Tibial nerve (tissue), 4 donors: ENCODE results near the gene FLT3. TPM values are rescaled to one million over a fixed set of nuclear protein-coding genes. Genes with fewer than 3 reads are reported as not detected.
"Not testable (repeated sequence)": the region's sequence is repeated elsewhere in the genome, so short reads cannot be mapped to it uniquely, and the experiment has no call there.

ENCODE experiments used
- DNase-seq, 2 donors: peaks; one replicate each; pipeline ENCODE4 v3.0.0-alpha.2; 2019; ENCODE audit warnings: low spot score in 2 of 2
- H3K27ac ChIP-seq, 4 donors: fragments of 200-600 bp; sonication (generic) in 3 of 4; one replicate each; pipeline ENCODE4 v1.5.1; 2017 to 2019; ENCODE audit warnings: mild to moderate bottlenecking in 1 of 4
- H3K27me3 ChIP-seq, 2 donors: fragments of 200-600 bp; sonication (generic) in 1 of 2; one replicate each; pipeline versions ENCODE4 v1.5.1 to v1.6.0; 2017 to 2019
- H3K36me3 ChIP-seq, 3 donors: fragments of 200-600 bp; sonication (generic); one replicate each; pipeline ENCODE4 v1.5.1; 2018 to 2019
- H3K4me1 ChIP-seq, 4 donors: fragments of 200-600 bp; sonication (generic) in 3 of 4; one replicate each; pipeline ENCODE4 v1.5.1; 2017 to 2019
- H3K4me3 ChIP-seq, 4 donors: fragments of 200-600 bp; sonication (generic) in 3 of 4; one replicate each; pipeline ENCODE4 v1.5.1; 2017 to 2019; ENCODE audit warnings: mild to moderate bottlenecking in 1 of 4, moderate library complexity in 1 of 4
- H3K9me3 ChIP-seq, 4 donors: fragments of 200-600 bp; sonication (generic) in 3 of 4; one replicate each; pipeline ENCODE4 v1.5.1; 2017 to 2019
- EP300 ChIP-seq, 2 donors: sonication (generic); formaldehyde crosslinking; IDR thresholded peaks; one replicate each; pipeline ENCODE4 v1.6.1; 2017; ENCODE audit warnings: antibody characterized with exemption in 2 of 2, mild to moderate bottlenecking in 1 of 2
- POLR2A ChIP-seq, 2 donors: fragments of 450-650 bp; IDR thresholded peaks; one replicate each; pipeline ENCODE4 v1.6.1; 2017; ENCODE audit warnings: antibody characterized with exemption in 2 of 2, mild to moderate bottlenecking in 2 of 2, moderate library complexity in 2 of 2
- WGBS, 2 donors: methylation state at CpG; one replicate each; pipeline ENCODE4 v1.1.5; 2018; 5-methylcytosine and 5-hydroxymethylcytosine counted together
- total RNA-seq, 4 donors: library from RNA; depleted of rRNA; stranded (reverse); fragments of >200 nt; gene quantifications; one replicate each; pipeline ENCODE4 v1.1.0, GENCODE V29; 2016
- TF ChIP-seq, protein P1 (sequence below), 5 experiments: fragments of 200-600 bp in 3 of 5; fragments of 450-650 bp in 2 of 5; sonication (generic) in 3 of 5; IDR thresholded peaks; one replicate each; pipeline ENCODE4 v1.5.1; 2016 to 2019; ENCODE audit warnings: antibody characterized with exemption in 5 of 5, mild to moderate bottlenecking in 3 of 5, moderate library complexity in 2 of 5

The FLT3 gene
- total RNA-seq, 4 donors from 2014 or later: 0.20 to 0.42 (median 0.22) TPM; not detected in 1

- Histone ChIP-seq H3K36me3 (no peaks in the 10 kb centered on the region), H3K4me1 (peaks cover 0 to 50% (median 9%) of the 10 kb centered on the region in 4 donors), H3K27me3 (peaks cover 3 to 100% of the 10 kb centered on the region in 2 donors), H3K4me3 (peak overlapping the region in 1 of 4 donors; percentile 38), H3K9me3 (no peaks in the 10 kb centered on the region), H3K27ac (peak overlapping the region in 1 of 4 donors; percentile 72)
- WGBS, 2 donors: 0 to 2% methylated on average over 12 to 16 of the region's 38 CpGs
- TF ChIP-seq EP300 (IDR thresholded peaks at IDR 0.05) (no peak), POLR2A (IDR thresholded peaks at IDR 0.05) (no peak)
- TF ChIP-seq, protein P1, sequence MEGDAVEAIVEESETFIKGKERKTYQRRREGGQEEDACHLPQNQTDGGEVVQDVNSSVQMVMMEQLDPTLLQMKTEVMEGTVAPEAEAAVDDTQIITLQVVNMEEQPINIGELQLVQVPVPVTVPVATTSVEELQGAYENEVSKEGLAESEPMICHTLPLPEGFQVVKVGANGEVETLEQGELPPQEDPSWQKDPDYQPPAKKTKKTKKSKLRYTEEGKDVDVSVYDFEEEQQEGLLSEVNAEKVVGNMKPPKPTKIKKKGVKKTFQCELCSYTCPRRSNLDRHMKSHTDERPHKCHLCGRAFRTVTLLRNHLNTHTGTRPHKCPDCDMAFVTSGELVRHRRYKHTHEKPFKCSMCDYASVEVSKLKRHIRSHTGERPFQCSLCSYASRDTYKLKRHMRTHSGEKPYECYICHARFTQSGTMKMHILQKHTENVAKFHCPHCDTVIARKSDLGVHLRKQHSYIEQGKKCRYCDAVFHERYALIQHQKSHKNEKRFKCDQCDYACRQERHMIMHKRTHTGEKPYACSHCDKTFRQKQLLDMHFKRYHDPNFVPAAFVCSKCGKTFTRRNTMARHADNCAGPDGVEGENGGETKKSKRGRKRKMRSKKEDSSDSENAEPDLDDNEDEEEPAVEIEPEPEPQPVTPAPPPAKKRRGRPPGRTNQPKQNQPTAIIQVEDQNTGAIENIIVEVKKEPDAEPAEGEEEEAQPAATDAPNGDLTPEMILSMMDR (IDR thresholded peaks at IDR 0.05): no peak
- DNase-seq: no peak
These were observed 133.7 kb downstream of the FLT3 start for GRCh38 chr13:27966641-27967202.

DNA sequence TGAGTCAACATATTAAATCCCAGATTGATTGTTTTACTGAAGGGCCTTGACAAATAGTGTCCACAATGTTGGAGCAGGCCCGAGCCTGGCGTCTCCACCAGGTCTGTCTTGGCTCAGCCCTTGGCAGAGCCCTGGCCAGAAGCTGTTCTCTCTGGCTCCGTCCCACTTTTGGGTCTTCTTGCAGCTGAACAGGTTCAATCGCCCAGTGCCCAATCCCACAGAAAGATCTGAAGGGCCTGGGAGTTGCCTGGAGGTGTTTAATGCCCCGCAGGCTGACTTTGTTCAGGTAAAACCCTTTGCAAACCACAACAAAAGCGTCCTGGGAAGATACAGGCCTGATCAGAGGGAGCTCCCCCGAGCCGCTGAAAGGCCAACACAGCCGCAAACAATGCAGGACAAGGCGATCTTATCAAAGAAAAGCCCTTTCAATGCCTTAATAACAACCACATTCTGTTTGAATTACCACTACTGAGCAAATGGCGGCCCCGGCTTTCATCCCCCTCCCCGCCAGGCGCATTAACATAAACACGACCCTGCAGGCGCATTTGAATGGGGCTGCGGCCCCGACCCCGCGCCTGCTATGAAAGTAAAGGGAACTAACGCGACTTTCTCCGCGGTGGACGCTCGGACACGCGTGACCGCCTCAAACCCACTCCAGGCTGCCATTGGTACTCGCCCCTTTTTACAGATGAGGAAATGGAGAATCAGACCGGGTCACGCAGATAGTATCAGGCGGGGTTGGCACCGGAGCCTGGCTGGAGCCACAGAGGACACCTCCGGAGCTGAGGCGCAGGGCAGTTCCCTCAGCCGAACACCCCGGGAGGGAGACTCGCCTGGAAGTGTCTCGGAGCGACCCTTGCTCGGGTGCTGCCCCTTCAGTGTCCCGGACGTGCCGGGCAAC is 134.4 kb downstream of the FLT3 start:
- no peaks in the 10 kb centered on the region for H3K36me3 ChIP-seq
- H3K9me3 ChIP-seq: no peaks in the 10 kb centered on the region
- H3K27me3 ChIP-seq: peaks cover 3 to 100% of the 10 kb centered on the region in 2 donors
- no peak for DNase-seq
- WGBS, 2 donors: 7 to 15% methylated on average over 27 to 37 of the region's 45 CpGs
- H3K4me3 ChIP-seq: peak overlapping the region in 2 of 4 donors; percentile 7 to 38
- H3K4me1 ChIP-seq: peaks cover 0 to 52% (median 13%) of the 10 kb centered on the region in 4 donors
- TF ChIP-seq, protein P1 (IDR thresholded peaks at IDR 0.05): no peak
- TF ChIP-seq EP300 (IDR thresholded peaks at IDR 0.05) (no peak), POLR2A (IDR thresholded peaks at IDR 0.05) (no peak)
- H3K27ac ChIP-seq: peak overlapping the region in 1 of 4 donors; percentile 72

DNA sequence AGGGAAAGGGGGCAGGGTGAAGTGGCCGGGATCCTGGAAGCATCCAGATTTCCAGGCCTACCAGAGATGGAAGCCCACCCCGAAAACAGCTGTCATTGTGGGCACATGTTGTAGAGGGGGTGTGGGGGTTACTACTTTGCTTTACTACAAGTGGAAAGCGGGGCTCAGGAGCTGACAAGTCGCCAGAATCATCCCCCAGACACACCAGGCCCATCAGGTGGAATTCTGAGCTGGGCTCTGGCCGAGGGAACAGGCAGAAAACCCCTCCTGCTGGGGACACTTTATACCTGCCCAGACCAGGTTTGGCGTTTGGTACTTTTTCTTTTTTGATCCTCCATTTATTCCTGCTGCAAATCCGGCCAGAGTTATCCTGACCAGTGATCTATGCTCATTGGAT is 135.0 kb downstream of the FLT3 start:
- Histone ChIP-seq H3K27ac (no peak overlapping the region), H3K36me3 (no peaks in the 10 kb centered on the region), H3K9me3 (no peaks in the 10 kb centered on the region), H3K4me3 (peak overlapping the region in 1 of 4 donors; percentile 38), H3K4me1 (peaks cover 0 to 52% (median 19%) of the 10 kb centered on the region in 4 donors), H3K27me3 (peaks cover 2 to 100% of the 10 kb centered on the region in 2 donors)
- WGBS, 2 donors: 57 to 62% methylated on average over 7 of the region's 7 CpGs
- TF ChIP-seq, protein P1 (IDR thresholded peaks at IDR 0.05): no peak
- TF ChIP-seq EP300 (IDR thresholded peaks at IDR 0.05) (no peak), POLR2A (IDR thresholded peaks at IDR 0.05) (no peak)
- no peak for DNase-seq

DNA sequence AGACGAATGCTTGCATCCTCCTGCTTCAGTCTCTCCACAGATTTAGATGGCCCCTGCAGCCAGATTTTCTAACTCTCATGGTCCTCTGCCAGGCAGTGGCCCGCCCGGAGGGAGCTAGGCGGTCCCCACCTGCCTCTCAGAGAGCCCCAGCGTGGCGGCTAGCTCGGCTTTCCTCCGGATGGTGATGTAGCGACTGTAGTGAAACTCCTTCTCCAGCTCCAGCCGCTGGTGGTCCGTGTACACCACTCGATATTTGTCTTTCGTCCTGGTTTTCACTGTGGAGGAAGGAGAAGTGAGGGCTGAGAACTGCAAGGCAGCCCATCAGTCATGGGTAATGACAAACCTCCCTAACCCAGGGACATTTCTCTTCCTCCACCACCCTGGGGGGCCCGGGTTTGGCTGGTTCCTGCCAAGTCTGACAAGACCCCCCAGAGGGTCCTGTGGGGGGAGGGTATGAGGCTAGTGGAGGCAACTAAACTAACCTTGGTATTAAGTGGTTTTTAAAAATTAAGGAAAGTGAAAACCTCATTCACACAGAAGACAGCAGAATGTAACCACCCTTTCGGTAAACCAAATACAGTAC is 135.5 kb downstream of the FLT3 start:
- TF ChIP-seq EP300 (IDR thresholded peaks at IDR 0.05): no peak
- TF ChIP-seq, protein P1 (IDR thresholded peaks at IDR 0.05): no peak
- TF ChIP-seq POLR2A (IDR thresholded peaks at IDR 0.05): no peak
- peaks cover 0 to 55% (median 22%) of the 10 kb centered on the region in 4 donors for H3K4me1 ChIP-seq
- no peak overlapping the region for H3K27ac ChIP-seq
- no peak for DNase-seq
- no peak overlapping the region for H3K4me3 ChIP-seq
- WGBS, 2 donors: 25 to 32% methylated on average over 15 of the region's 15 CpGs
- no peaks in the 10 kb centered on the region for H3K9me3 ChIP-seq
- peaks cover under 1 to 100% of the 10 kb centered on the region in 2 donors for H3K27me3 ChIP-seq
- no peaks in the 10 kb centered on the region for H3K36me3 ChIP-seq

DNA sequence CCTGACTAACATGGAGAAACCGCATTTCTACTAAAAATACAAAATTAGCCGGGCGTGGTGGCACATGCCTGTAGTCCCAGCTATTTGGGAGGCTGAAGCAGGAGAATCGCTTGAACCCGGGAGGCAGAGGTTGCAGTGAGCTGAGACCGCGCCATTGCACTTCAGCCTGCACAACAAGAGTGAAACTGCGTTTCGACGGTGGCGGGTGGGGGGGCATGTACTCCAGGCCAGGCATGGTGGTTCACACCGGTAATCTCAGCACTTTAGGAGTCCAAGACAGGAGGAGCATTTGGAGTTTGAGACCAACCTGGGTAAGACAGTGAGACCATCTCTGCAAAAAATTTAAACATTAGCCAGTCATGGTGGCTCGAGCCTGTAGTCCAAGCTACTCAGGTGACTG is 136.2 kb downstream of the FLT3 start:
- H3K27me3 ChIP-seq: peaks cover 5 to 100% of the 10 kb centered on the region in 2 donors
- H3K36me3 ChIP-seq, H3K9me3 ChIP-seq, H3K27ac ChIP-seq, H3K4me3 ChIP-seq, DNase-seq: not testable (repeated sequence)
- 51 to 55% methylated on average over 13 of the region's 13 CpGs for WGBS, 2 donors
- peaks cover 0 to 53% (median 24%) of the 10 kb centered on the region in 4 donors for H3K4me1 ChIP-seq
